Thoracic aorta (tissue), 2 donors: ENCODE measurements around the gene LRAT. TPM values are rescaled to one million over a fixed set of nuclear protein-coding genes. Genes with fewer than 3 reads are reported as not detected.

Experiments used
- ATAC-seq: fragments of 150-250 bp; one replicate; pipeline ENCODE4 v1.8.0; 2017; ENCODE audit warnings: low read depth; ENCODE audit not compliant: insufficient number of reproducible peaks, low FRiP score
- DNase-seq: peaks from one replicate; pipeline ENCODE4 v3.0.0-alpha.2; 2020; ENCODE audit warnings: low spot score
- H3K27ac ChIP-seq, 2 donors: fragments of 200-600 bp; sonication (generic); 1 replicate in 1 of 2; 2 replicates in 1 of 2; pipeline ENCODE4 v1.5.1; 2016; ENCODE audit warnings: mild to moderate bottlenecking in 2 of 2, moderate library complexity in 2 of 2
- H3K27me3 ChIP-seq: fragments of 200-600 bp; sonication (generic); replicated peaks from 2 replicates; pipeline ENCODE4 v1.6.0; 2016; ENCODE audit warnings: mild to moderate bottlenecking; ENCODE audit not compliant: insufficient read depth
- H3K36me3 ChIP-seq: fragments of 200-600 bp; sonication (generic); one replicate; pipeline ENCODE4 v1.5.1; 2016
- H3K4me1 ChIP-seq, 2 donors: fragments of 200-600 bp; sonication (generic); 1 replicate in 1 of 2; 2 replicates in 1 of 2; pipeline versions ENCODE4 v1.5.1 to v1.6.0; 2016; ENCODE audit warnings: low read depth in 2 of 2, mild to moderate bottlenecking in 1 of 2; ENCODE audit not compliant: control insufficient read depth in 1 of 2
- H3K4me3 ChIP-seq: fragments of 200-600 bp; sonication (generic); 2 replicates; pipeline ENCODE4 v1.5.1; 2016; ENCODE audit warnings: mild to moderate bottlenecking
- H3K9me3 ChIP-seq: fragments of 200-600 bp; sonication (generic); 2 replicates; pipeline ENCODE4 v1.5.1; 2016
- CTCF ChIP-seq: fragments of 200-600 bp; sonication (generic); IDR thresholded peaks from one replicate; pipeline ENCODE4 v1.5.1; 2019; ENCODE audit warnings: antibody characterized with exemption
- total RNA-seq, 2 donors: library from RNA; depleted of rRNA; stranded (reverse); fragments of >200 nt; gene quantifications; one replicate each; pipeline versions ENCODE4 v1.1.0 to v1.2.3, GENCODE V29; 2016

LRAT gene
- total RNA-seq, result not detected

DNA sequence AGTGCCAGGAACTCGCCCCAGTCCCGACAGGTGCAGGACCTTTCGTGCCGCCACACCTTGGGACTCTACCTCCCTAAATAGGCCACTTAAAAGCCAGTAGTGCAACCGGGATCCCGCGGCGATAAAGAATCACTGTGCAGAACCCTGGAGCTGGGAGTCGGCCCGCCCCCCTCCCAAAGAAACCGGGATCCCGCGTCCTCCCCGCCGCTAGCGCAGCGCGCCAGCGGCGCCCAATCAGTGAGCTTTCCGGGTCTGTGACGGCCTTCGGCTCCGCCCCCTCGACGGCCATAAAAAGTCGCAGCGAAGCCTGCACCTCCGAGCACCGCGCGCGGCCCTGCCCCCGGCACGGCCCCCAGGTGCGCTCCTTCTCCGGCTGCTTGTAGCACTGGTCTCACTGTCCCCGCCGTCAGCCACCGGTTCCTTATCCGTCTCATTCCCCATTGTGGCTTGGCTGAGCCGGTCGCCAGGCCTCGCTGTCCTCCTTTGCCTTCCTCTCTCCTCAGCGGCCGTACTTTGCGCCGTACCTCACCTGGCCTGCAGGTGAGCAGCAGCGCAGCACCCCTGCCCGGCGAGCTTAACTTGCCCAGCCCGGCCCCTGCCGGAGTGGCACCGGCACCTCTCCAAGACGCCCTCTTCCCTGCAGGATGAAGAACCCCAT is at the start of gene LRAT:
Gene LRAT (plus strand): TSS at position 318 of the 658 bp plus-strand sequence. CDS start 327 bp downstream, at position 645.
- peaks cover 13 to 17% of the 10 kb centered on the region in 2 donors for H3K4me1 ChIP-seq
- ATAC-seq (no peak), DNase-seq (no peak)
- H3K4me3 ChIP-seq, result peak within 1 kb of the TSS; percentile 79
- no peak within 1 kb of the TSS for H3K27ac ChIP-seq
- TF ChIP-seq CTCF, result no peak
- H3K27me3 ChIP-seq, result peaks cover 5% of the 10 kb centered on the region
- H3K9me3 ChIP-seq, result no peaks in the 10 kb centered on the region
- no peaks in the 10 kb centered on the region for H3K36me3 ChIP-seq

GRCh38 chr4:154707877-154708276 is 35.9 kb upstream of the LRAT start:
- ATAC-seq, result no peak
- no peak for DNase-seq
- Histone ChIP-seq H3K4me3 (no peak overlapping the region), H3K4me1 (no peaks in the 10 kb centered on the region), H3K9me3 (no peaks in the 10 kb centered on the region), H3K27me3 (no peaks in the 10 kb centered on the region), H3K36me3 (no peaks in the 10 kb centered on the region), H3K27ac (no peak overlapping the region)
- TF ChIP-seq CTCF, result no peak

GRCh38 chr4:154709550-154709949 is 34.2 kb upstream of the LRAT start:
- H3K27ac ChIP-seq, result no peak overlapping the region
- no peaks in the 10 kb centered on the region for H3K4me1 ChIP-seq
- no peak for TF ChIP-seq CTCF
- H3K9me3 ChIP-seq, result no peaks in the 10 kb centered on the region
- DNase-seq (no peak), ATAC-seq (no peak)
- no peaks in the 10 kb centered on the region for H3K27me3 ChIP-seq
- H3K4me3 ChIP-seq, result no peak overlapping the region
- H3K36me3 ChIP-seq, result no peaks in the 10 kb centered on the region

DNA sequence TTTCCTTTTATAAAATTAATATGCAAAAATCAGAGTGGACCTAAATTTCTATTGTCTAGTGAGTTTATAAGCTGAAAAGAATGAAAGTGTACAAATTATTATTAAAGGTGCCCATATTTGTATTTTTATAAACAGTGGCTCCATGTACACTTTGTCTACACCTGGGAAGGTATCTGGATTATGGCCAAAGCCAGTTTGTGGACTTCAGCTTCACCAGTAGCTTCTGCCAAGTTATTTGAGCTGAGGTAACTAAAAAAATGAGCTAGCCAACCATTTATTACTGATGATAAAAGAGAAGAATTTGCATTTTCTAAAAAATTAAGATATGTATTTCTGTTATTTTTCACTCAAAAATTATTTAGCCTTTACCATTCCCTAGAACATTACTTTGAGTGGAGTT is 32.3 kb upstream of the LRAT start:
- H3K4me3 ChIP-seq, result no peak overlapping the region
- DNase-seq, result no peak
- H3K4me1 ChIP-seq, result no peaks in the 10 kb centered on the region
- no peaks in the 10 kb centered on the region for H3K36me3 ChIP-seq
- H3K27me3 ChIP-seq, result no peaks in the 10 kb centered on the region
- no peak for TF ChIP-seq CTCF
- no peak overlapping the region for H3K27ac ChIP-seq
- ATAC-seq, result no peak
- no peaks in the 10 kb centered on the region for H3K9me3 ChIP-seq

GRCh38 chr4:154714339-154715040 is 29.3 kb upstream of the LRAT start:
- DNase-seq (no peak), ATAC-seq (no peak)
- no peaks in the 10 kb centered on the region for H3K36me3 ChIP-seq
- H3K4me1 ChIP-seq, result no peaks in the 10 kb centered on the region
- H3K9me3 ChIP-seq, result no peaks in the 10 kb centered on the region
- TF ChIP-seq CTCF, result no peak
- no peak overlapping the region for H3K27ac ChIP-seq
- no peaks in the 10 kb centered on the region for H3K27me3 ChIP-seq
- H3K4me3 ChIP-seq, result no peak overlapping the region
